SK-N-SH treated with all-trans-retinoic acid at 6 μM for 48 hours (cell line): ENCODE data around the gene ATXN7.

ENCODE experiments used
- ZFP3 ChIP-seq: fragments of 250-450 bp; sonication (Bioruptor Pico); IDR thresholded peaks from 2 replicates; pipeline ENCODE4 v1.5.0; 2020; ENCODE audit warnings: mild to moderate bottlenecking, moderate library complexity
- ZNF565 ChIP-seq: fragments of 450-650 bp; formaldehyde crosslinking; conservative IDR thresholded peaks from 2 replicates; pipeline ENCODE4 v1.5.0; 2020; ENCODE audit warnings: low read depth, mild to moderate bottlenecking, moderate library complexity
- ZNF70 ChIP-seq: fragments of 450-650 bp; formaldehyde crosslinking; IDR thresholded peaks from 2 replicates; pipeline ENCODE4 v1.5.0; 2020; ENCODE audit warnings: mild to moderate bottlenecking, moderate library complexity

- no peak for TF ChIP-seq ZNF565 (CRISPR knock-in tag)
- TF ChIP-seq ZFP3 = no peak
- TF ChIP-seq ZNF70 (CRISPR knock-in tag) = no peak
Observed at GRCh38 chr3:64021922-64022321, 158.3 kb downstream of the ATXN7 start.
